GM19395 (cell line): Measurements from ENCODE around the gene INPP4A.

Source experiments
- ATAC-seq: cut with Tn5 transposase; IDR thresholded peaks from one replicate; pipeline ENCODE4 v1.9.1; 2021; ENCODE audit warnings: mild to moderate bottlenecking, moderate library complexity; ENCODE audit not compliant: unreplicated experiment

Gene INPP4A

GRCh38 chr2:98489486-98489885, 44.8 kb downstream of the INPP4A start:
- ATAC-seq, result no peak

DNA sequence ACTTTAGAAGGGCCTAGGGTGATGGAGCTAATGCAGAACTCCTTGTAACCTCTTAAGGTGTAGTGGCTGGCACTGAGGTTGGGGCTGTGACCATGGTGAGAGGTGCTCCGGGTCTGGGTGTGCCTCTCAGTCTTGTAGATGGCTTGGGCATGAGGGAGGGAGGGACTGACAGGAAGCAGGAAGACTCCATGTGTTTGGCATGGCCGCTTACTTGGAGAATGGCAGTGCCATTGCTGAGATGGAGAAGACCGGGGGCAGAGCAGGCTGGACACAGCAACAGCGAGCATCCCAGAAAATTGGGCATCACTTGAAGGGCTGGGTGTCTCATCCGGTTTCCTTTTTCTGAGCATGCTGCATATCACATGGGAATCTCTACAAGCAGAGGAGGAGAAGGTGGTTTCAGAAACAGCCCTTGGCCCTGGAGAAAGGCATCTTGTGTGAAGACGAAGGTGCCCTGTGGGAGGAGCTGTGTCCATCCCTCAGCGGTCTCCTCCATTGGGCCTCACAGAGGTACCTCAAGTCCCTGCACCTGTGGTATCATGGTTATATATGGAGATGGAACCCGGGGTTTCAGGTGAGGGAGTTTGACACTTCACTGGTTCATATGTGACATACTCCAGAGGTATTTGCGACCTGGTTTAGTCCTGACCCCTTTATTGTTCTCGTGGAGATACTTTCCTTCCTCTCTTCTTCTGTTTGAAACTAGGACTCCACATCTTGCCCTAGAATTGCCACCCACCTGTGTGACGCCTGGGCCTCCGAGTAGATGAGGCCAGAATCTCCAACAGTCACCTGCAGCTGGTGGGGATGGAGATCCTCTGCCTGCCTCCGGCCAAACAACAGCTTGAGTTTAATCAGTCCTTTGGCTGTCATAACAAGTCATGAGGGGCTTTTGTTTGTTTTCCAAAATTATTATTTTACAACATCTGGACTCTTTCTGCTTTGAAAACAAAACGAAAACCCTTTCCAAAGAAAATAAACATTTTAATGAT, 45.6 kb downstream of the INPP4A start:
- no peak for ATAC-seq

GRCh38 chr2:98492441-98492840, 47.8 kb downstream of the INPP4A start:
- ATAC-seq, result no peak

GRCh38 chr2:98494699-98495098, 50.0 kb downstream of the INPP4A start:
- no peak for ATAC-seq

- no peak for ATAC-seq
These were observed 52.3 kb downstream of the INPP4A start for GRCh38 chr2:98496750-98497493.

DNA sequence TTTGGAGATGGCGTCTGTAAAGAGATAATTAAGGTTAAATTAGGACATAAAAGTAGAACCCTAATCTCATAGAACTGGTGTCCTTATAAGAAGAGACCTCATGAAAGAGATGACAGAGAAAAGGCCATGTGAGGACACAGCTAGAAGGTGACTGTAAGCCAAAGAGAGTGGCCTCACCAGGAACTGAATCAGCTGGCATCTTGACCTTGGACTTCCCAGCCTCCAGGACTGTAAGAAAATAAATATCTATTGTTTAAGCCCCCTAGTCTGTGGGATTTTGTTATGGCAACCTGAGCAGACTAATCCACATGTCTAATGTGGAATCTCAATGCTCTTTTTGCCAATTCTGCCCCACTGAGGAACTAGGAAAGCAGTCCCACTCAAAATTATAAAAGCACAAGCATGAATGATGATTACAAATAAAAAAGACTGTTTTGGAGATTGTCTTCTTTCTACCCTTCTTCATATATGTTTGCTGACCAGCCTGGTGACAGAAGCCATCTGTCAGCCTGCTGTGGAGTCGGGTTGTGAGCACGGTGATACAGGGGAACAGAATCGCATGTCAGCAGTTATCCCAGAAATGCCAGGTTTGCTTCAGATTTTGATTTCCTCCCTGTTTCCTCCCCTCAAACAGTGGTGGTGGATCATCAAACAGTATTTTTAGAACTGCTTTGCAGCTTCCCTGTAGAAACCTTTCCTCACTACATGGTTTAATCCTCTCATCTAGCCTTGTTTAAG, 54.2 kb downstream of the INPP4A start:
- no peak for ATAC-seq

DNA sequence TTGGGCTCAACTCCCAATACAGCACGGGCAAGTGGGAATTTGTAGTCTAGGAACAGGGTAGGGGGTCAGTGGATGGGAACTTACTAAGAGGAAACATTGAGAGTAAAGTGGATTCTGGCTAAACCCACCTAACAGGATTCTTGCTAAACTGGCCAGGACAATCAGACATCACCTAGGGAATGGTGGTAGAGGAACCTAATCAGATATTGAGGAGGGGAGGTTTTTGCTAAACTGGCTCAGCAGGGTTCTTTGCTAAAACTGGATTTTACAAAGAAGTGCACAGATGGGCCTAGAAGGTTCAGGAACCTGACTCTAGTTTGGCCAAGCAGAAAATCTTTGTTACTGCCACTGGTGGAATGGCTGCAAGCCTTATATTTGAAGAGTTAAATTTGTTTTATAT, 55.9 kb downstream of the INPP4A start:
- no peak for ATAC-seq

DNA sequence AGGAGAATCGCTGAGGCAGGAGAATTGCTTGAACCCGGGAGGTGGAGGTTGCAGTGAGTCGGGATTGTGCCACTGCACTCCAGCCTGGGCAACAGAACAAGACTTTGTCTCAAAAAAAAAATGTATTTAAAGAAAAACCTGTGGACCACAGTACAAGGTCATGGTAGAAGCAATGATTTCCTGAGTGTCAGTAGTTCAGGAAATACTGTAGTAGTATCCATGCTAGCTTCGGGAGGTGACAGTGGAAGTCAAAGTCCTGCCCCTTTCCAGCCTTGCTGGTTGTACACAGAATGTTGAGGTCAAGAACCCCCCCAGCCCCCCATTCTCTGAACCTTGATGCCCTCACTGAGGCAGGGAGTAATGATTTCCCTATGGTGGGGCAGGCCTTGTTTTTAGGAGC, 56.6 kb downstream of the INPP4A start:
- ATAC-seq, result no peak

DNA sequence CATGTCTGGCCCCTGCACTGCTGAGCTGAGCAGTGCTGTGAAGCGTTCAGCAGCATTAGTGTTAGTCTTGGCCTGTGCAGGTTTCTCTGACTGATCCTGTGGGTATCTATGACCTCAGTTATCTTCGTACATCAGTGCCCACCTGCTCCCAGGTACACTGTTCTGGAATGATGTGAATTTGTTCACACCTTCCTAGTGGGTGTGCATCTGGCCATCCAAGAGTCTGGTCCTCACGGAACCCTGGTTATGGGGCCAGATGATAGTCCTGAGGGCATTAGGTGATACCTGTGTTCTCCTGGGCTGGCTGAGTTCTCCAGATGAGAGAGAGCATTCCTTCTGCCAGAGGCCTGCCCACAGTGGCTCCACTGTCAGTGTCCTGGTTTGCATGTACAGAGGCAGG, 57.2 kb downstream of the INPP4A start:
- ATAC-seq, result no peak

DNA sequence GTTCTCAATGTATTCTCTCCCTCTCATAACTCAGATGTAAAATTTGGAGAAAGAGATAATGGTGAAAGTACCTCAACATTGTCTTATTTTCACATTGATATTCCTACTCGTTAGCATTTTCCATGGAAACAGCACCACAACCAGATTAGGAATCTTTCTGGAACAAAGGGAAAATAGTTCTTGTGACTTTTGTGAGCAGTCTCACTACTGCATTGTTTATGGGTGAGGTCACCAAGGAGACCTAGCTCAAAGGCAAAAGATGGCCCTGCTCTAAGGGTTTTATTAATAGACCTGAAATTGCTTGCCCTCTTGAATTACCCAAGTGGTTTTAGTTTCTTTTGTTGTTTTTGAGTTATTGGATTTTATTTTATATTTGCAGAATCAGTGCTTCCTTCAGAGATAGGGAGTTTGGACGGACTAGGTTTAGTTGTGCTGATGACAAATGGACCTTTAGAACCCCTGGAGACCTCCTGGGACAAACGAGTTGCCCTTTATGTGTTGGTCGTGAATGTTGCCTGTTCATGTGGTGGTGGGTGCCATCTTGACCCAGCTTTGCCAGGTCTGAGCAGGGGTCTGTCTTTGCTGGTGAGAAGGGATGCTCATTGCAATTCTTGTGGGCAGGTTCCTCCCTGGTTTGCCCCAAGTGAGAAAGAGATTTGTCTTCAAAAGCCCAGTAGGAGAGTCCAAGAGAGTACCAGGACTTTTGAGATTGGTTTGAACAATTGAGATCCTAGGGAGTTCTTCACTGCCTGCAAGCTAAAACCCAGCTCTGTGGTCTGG, 58.1 kb downstream of the INPP4A start:
- ATAC-seq, result no peak

- no peak for ATAC-seq
These were observed 58.9 kb downstream of the INPP4A start for GRCh38 chr2:98503481-98504105.

GRCh38 chr2:98504381-98505109, 59.9 kb downstream of the INPP4A start:
- ATAC-seq, result no peak

DNA sequence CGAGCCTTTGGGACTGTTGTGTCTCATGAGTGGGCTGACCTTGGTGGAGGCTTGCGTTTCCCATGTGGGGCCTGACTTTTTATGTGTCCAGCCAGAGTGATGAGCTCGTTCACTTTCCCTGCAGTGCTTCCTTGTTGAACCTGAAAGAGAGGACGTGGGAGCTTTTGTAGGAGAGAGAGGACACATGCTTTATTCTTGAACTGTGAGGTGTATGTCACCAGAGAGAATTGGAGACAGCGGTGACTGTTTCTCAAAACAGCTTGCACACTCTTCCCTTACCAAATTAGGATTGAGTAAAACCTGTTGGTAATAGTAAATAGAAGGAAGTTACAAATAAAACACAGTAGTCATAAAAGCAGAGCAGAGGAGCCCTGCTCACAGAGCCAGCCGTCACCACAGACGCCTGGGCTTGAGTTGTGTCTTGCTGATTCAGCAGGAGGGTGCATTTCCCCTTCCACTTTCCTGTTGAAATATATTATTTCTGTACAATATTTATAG, 60.7 kb downstream of the INPP4A start:
- no peak for ATAC-seq

- no peak for ATAC-seq
These were observed 61.5 kb downstream of the INPP4A start for GRCh38 chr2:98505971-98506664.

GRCh38 chr2:98506881-98507280, 62.2 kb downstream of the INPP4A start:
- ATAC-seq, result no peak

DNA sequence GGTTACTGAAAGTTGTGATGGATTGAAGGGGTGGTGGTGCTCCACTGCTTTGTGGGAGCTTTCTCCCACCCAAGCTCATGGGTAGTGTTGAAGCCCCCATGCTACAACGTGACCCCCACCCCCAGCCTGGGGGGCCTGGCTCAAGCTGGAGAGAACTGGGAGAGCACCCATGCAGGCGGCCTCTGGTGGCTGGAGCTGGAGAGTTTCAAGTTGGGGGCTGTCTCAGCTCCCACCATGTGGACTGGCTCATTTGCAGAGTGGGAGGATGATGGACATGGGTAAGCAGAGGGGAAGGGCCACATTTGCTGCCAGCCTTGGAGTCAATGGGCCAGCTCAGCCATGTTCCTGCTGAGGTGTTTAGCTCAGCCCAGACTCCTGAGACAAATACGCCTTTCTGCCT, 62.8 kb downstream of the INPP4A start:
- no peak for ATAC-seq

DNA sequence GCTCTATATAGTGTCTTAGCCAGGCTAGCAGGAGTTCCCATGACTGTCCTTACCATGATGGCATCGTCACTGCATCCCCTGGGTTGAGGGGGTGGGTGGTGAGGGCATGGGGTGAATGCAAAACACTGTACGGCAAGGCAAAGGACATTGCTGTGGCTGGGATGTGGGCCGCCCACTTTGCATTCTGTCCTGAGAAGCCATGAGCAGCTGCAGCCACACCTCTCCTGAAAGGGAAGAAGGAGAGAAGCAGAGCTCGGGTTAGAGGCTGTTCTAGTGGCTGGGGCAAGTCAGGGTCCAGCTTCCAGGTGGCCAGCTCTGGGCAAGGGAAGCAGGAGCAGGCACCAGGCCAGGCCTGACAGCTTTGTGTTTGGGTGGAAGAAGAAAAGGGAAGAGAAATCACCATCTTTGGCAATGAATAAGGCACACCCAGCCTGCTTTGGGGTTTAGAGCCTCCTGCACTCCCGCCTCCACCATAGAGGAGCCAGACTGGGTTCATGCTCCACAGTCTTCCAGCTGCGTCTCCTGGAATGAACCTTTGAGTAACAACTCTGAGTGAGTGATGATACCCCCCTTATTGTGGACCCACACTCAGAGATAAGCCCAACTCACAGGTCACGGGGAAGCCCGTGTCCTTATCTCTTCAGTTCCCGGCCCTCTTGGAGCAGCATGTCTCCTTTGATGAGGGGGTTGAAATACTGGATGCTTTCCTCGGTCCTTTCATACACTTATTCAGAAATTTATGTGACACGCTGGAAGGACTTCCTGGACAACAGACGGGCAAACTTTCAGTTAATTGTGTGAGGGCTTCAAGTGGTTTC, 63.4 kb downstream of the INPP4A start:
- ATAC-seq, result no peak

DNA sequence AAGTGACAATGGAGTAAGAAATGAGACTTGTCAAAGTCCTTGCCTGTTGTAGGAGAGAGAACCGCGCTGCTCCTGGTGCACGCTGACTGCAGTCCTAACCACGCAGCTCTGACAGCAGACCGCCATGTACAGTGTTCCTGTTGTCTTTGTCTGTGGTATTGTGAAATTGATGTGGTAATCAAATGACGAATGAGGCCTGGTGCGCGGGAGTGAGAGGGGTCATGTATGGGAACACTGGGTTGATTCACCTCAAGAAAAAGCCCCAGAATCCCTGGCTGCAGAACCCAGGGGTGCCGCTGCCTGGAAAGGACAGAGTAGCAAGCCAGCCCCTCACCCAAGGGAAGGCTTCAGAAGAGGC, 64.0 kb downstream of the INPP4A start:
- ATAC-seq, result no peak
